Activated naive CD8-positive, alpha-beta T cell treated with anti-CD3 and anti-CD28 coated beads for 36 hours (primary cell): ENCODE results near the gene PI4KA. TPM values are rescaled to one million over a fixed set of nuclear protein-coding genes. Genes with fewer than 3 reads are reported as not detected.

ENCODE experiments used
- DNase-seq: peaks from one replicate; pipeline ENCODE4 v3.0.0; 2021
- H3K27ac Mint-ChIP-seq: one replicate; pipeline ENCODE4 v1.8.0; 2022; ENCODE audit warnings: mild to moderate bottlenecking, moderate library complexity, mixed read lengths
- H3K27me3 Mint-ChIP-seq: one replicate; pipeline ENCODE4 v1.8.0; 2022; ENCODE audit warnings: mild to moderate bottlenecking, mixed read lengths
- H3K36me3 Mint-ChIP-seq: one replicate; pipeline ENCODE4 v1.8.0; 2021; ENCODE audit warnings: mild to moderate bottlenecking, mixed read lengths
- H3K4me1 Mint-ChIP-seq: one replicate; pipeline ENCODE4 v1.8.0; 2021; ENCODE audit warnings: mixed read lengths
- H3K4me3 Mint-ChIP-seq: one replicate; pipeline ENCODE4 v1.8.0; 2022; ENCODE audit warnings: mild to moderate bottlenecking, moderate library complexity, mixed read lengths
- H3K9me3 Mint-ChIP-seq: one replicate; pipeline ENCODE4 v1.8.0; 2022; ENCODE audit warnings: mixed read lengths
- total RNA-seq, 2 experiments: library from RNA; stranded (reverse); gene quantifications; one replicate each; pipeline ENCODE4 v1.2.3, GENCODE V29; 2021

Gene PI4KA
- total RNA-seq, 2 experiments from 2014 or later, result 49.3 to 51.3 TPM

- H3K27ac Mint-ChIP-seq, result no peak overlapping the region
- H3K4me1 Mint-ChIP-seq, result peaks cover 1% of the 10 kb centered on the region
Measured at GRCh38 chr22:20887375-20887774, 28.8 kb upstream of the PI4KA start.

GRCh38 chr22:20885557-20886323 lies 27.1 kb upstream of the PI4KA start:
- H3K4me3 Mint-ChIP-seq, result no peak overlapping the region
- H3K36me3 Mint-ChIP-seq, result peaks cover 16% of the 10 kb centered on the region
- H3K27me3 Mint-ChIP-seq, result no peaks in the 10 kb centered on the region
- H3K4me1 Mint-ChIP-seq, result peaks cover 3% of the 10 kb centered on the region
- H3K9me3 Mint-ChIP-seq, result no peaks in the 10 kb centered on the region
- H3K27ac Mint-ChIP-seq, result peak overlapping the region; percentile 27
- peak; percentile 43 for DNase-seq

More at GRCh38 chr22:20887375-20887774, 28.8 kb upstream of the PI4KA start:
- Mint-ChIP-seq H3K9me3 (no peaks in the 10 kb centered on the region), H3K27me3 (no peaks in the 10 kb centered on the region), H3K4me3 (no peak overlapping the region), H3K36me3 (peaks cover 16% of the 10 kb centered on the region)
- no peak for DNase-seq

DNA sequence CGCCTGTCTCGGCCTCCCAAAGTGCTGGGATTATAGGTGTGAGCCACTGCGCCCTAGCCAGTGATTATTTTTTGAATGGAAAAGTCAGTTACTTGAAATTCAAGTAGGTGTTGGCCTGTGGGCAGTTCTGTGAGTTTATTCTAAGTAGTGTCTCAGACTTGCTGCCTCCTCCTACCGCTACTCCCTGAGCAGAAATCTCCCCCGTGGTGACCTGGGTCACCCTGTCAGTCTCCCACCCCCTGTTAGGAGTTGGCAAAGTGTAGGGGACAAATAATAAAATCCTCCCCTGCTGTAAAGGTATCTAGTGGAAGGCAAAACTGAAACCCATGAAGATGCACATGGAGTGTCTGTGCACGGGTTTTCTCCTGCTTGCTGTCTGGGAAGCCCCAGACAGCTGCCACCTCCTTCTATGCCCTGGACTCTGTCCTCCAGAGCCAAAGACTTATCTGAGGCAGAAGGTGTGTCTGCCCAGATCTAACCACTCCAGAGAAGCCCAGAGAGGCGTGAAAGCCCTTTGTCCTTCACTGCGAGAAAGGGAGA lies 26.5 kb upstream of the PI4KA start:
- no peak for DNase-seq
- H3K27ac Mint-ChIP-seq, result peak overlapping the region; percentile 27
- no peaks in the 10 kb centered on the region for H3K9me3 Mint-ChIP-seq
- no peaks in the 10 kb centered on the region for H3K27me3 Mint-ChIP-seq
- H3K4me3 Mint-ChIP-seq, result no peak overlapping the region
- peaks cover 3% of the 10 kb centered on the region for H3K4me1 Mint-ChIP-seq
- H3K36me3 Mint-ChIP-seq, result peaks cover 14% of the 10 kb centered on the region

GRCh38 chr22:20884454-20884853 lies 25.8 kb upstream of the PI4KA start:
- Mint-ChIP-seq H3K4me1 (peaks cover 3% of the 10 kb centered on the region), H3K27me3 (no peaks in the 10 kb centered on the region), H3K9me3 (no peaks in the 10 kb centered on the region), H3K4me3 (no peak overlapping the region), H3K36me3 (peaks cover 11% of the 10 kb centered on the region), H3K27ac (no peak overlapping the region)
- no peak for DNase-seq

GRCh38 chr22:20882855-20883254 lies 24.2 kb upstream of the PI4KA start:
- Mint-ChIP-seq H3K4me3 (no peak overlapping the region), H3K4me1 (peaks cover 3% of the 10 kb centered on the region), H3K27ac (no peak overlapping the region), H3K27me3 (no peaks in the 10 kb centered on the region), H3K36me3 (peaks cover 7% of the 10 kb centered on the region), H3K9me3 (no peaks in the 10 kb centered on the region)
- DNase-seq, result no peak

- no peak for DNase-seq
- Mint-ChIP-seq H3K27ac (peak overlapping the region; percentile 43), H3K36me3 (peaks cover 4% of the 10 kb centered on the region), H3K9me3 (no peaks in the 10 kb centered on the region), H3K27me3 (no peaks in the 10 kb centered on the region), H3K4me3 (no peak overlapping the region), H3K4me1 (peaks cover 3% of the 10 kb centered on the region)
Measured at GRCh38 chr22:20881869-20882815, 23.5 kb upstream of the PI4KA start.

DNA sequence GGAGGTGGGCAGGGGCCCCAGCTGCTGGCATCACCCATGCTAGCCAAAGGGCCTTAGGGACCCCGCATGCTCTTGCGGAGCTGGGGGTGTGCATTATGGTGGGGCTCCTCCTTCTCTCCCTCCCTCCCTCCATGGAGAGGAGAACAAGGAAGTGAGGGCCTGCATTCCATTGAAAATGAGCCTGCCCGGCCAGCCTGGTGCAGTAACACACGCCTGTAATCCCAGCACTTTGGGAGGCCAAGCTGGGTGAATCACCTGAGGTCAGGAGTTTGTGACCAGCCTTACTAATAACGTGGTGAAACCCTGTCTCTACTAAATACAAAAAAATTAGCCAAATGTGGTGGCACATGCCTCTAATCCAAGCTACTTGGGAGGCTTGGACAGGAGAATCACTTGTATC lies 22.6 kb upstream of the PI4KA start:
- Mint-ChIP-seq H3K36me3 (peaks cover 4% of the 10 kb centered on the region), H3K27ac (no peak overlapping the region), H3K9me3 (no peaks in the 10 kb centered on the region), H3K27me3 (no peaks in the 10 kb centered on the region), H3K4me1 (peaks cover 3% of the 10 kb centered on the region), H3K4me3 (no peak overlapping the region)
- DNase-seq, result no peak

GRCh38 chr22:20877715-20878114 lies 19.1 kb upstream of the PI4KA start:
- Mint-ChIP-seq H3K27me3 (no peaks in the 10 kb centered on the region), H3K4me3 (no peak overlapping the region), H3K9me3 (no peaks in the 10 kb centered on the region), H3K4me1 (peaks cover 3% of the 10 kb centered on the region), H3K36me3 (peaks cover 5% of the 10 kb centered on the region), H3K27ac (no peak overlapping the region)
- DNase-seq, result no peak

DNA sequence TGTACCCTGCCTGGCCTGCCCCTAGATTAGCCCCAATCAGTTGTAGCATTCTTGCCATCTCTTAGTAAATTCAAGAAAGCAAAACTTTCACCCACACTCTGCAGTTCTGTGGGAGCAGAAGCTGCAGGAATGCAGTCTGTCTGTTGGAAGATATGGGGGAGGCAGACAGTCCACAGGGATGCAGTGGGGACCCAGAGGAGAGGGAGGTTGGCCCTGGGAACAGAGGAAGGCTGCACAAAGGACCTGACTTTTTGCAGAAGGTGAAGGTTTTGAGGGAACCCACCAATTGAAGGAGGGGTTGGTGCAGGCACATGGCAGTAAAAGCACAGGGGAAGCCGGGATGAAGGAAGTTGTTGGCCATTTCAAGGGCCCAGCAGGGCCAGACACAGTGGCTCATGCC lies 16.7 kb upstream of the PI4KA start:
- no peaks in the 10 kb centered on the region for H3K9me3 Mint-ChIP-seq
- H3K27ac Mint-ChIP-seq, result no peak overlapping the region
- H3K36me3 Mint-ChIP-seq, result peaks cover 5% of the 10 kb centered on the region

DNA sequence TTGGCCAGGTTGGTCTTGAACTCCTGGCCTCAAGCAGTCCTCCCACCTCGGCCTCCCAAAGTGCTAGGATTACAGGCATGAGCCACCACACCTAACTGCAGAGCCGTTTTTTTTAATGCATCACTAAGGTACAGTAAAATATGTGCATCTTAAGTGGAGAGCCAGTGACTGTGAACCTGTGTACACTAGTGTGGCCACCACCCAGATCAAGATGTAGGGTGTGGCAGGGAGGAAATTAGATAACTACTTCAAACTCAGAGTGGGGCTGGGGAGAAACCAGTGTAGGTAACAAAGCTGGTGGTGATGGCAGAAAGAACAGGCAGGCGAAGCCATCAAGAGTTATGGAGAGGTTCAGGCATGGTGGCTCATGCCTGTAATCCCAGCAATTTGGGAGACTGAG lies 14.6 kb upstream of the PI4KA start:
- Mint-ChIP-seq H3K9me3 (no peaks in the 10 kb centered on the region), H3K4me3 (no peak overlapping the region), H3K27me3 (no peaks in the 10 kb centered on the region), H3K36me3 (peaks cover 5% of the 10 kb centered on the region), H3K27ac (no peak overlapping the region), H3K4me1 (no peaks in the 10 kb centered on the region)
- no peak for DNase-seq

More for the DNA sequence above, 16.7 kb upstream of the PI4KA start:
- no peak for DNase-seq
- Mint-ChIP-seq H3K4me1 (no peaks in the 10 kb centered on the region), H3K27me3 (no peaks in the 10 kb centered on the region), H3K4me3 (no peak overlapping the region)

GRCh38 chr22:20869234-20869633 lies 10.6 kb upstream of the PI4KA start:
- no peaks in the 10 kb centered on the region for H3K27me3 Mint-ChIP-seq

DNA sequence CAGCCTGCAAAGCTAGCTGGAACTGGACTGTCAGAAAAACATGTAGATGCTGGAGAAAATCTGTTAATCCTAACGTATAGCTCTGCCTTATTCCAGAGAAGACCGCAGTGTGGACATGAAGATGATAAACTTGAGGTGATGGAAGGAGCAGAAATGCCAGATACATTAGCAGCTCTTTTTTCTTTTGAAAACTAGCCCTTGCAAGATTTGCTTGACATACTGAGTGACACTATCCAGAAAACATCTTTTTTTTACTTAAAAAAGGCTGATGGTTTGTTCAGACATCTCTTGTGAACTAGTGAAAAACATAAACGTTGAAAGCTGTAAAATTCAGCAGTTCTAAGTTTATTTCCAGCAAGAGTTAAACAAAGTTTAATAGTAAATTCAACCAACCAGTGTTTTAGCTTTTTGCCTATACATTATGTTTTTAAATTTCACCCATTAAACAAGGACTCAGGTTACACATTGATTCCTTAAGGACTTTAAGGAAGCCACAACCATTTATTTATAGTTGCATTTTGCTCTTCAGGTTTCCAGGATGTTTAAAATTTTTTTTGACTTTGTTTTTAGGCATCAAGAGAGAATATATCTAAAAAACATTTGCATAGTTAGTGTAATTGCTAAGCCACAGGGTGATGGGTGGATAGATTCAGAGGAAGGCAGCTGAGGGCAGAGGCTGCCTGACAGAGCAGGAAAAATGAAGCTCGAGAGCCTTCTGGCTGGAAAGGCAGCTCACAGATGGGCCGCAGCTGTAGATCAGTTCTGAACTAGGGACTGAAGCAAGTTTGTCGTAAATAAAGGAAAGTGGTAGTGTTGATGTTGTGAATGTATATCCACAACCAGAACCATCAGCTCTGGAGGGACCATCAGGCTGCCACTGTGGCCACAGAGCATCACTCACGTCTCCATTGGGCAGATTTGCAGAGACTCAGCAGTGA lies 9.7 kb upstream of the PI4KA start:
- Mint-ChIP-seq H3K4me1 (peaks cover 15% of the 10 kb centered on the region), H3K4me3 (no peak overlapping the region), H3K9me3 (no peaks in the 10 kb centered on the region), H3K27me3 (no peaks in the 10 kb centered on the region), H3K36me3 (no peaks in the 10 kb centered on the region), H3K27ac (no peak overlapping the region)
- no peak for DNase-seq

More at GRCh38 chr22:20869234-20869633, 10.6 kb upstream of the PI4KA start:
- Mint-ChIP-seq H3K9me3 (no peaks in the 10 kb centered on the region), H3K36me3 (no peaks in the 10 kb centered on the region), H3K4me1 (peaks cover 12% of the 10 kb centered on the region), H3K4me3 (no peak overlapping the region), H3K27ac (no peak overlapping the region)
- no peak for DNase-seq

DNA sequence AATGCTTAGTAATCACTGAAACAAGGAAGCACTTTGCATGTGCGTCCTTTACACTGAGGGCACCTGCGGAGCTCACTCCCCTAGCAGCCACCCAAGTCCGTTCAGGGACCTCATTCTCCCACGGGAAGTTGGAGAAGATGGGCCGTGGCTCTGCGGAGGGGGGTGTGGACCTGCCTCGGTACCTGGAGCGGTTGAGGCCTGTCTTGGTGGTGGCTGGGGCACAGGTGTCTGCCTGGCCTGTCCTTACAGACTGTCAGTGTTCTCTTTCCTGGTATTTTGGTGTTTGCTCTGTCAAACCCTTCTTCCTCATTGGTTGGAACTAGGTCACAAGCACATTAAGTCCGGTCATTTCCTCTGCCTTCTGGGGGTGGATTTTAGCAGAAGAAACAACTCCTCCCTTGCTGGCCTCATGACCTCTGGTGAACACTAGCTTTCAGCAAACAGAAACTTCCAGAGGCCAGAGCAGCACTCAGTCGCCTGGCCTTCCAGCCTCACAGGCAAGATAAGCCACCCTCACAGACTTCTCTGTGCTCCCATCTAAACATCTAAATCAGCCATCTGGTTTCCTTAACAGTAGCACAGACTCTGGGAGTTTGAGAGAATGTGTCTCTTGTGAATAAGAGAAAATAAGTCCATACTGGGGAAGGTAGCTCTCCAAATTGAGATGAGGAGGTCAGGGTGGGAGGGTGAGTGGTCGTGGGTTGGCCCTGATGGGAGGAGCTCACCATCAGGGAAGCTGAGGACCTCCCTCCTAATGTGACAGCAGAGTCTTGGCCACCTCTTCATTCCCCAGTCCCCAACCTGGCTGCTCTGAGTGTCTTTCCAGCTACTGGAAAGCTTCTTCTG lies 8.8 kb upstream of the PI4KA start:
- Mint-ChIP-seq H3K36me3 (no peaks in the 10 kb centered on the region), H3K9me3 (no peaks in the 10 kb centered on the region), H3K27ac (no peak overlapping the region), H3K4me3 (no peak overlapping the region), H3K27me3 (no peaks in the 10 kb centered on the region), H3K4me1 (peaks cover 15% of the 10 kb centered on the region)
- DNase-seq, result no peak

GRCh38 chr22:20866736-20867135 lies 8.1 kb upstream of the PI4KA start:
- Mint-ChIP-seq H3K4me3 (no peak overlapping the region), H3K36me3 (peaks cover 4% of the 10 kb centered on the region)

More at GRCh38 chr22:20866736-20867135, 8.1 kb upstream of the PI4KA start:
- Mint-ChIP-seq H3K27ac (no peak overlapping the region), H3K4me1 (peaks cover 20% of the 10 kb centered on the region), H3K9me3 (no peaks in the 10 kb centered on the region), H3K27me3 (no peaks in the 10 kb centered on the region)
- DNase-seq, result no peak
